Subcutaneous adipose tissue (tissue), 4 donors: ENCODE measurements around the gene SLC25A43. TPM values are rescaled to one million over a fixed set of nuclear protein-coding genes. Genes with fewer than 3 reads are reported as not detected.

Experiments
- total RNA-seq, 4 donors: library from RNA; depleted of rRNA; stranded (reverse); fragments of >200 nt; gene quantifications; one replicate each; pipeline ENCODE4 v1.1.0, GENCODE V29; 2016
- TF ChIP-seq, protein P1 (sequence below): fragments of 450-650 bp; IDR thresholded peaks from one replicate; pipeline ENCODE4 v1.5.1; 2016; ENCODE audit warnings: low read depth, mild to moderate bottlenecking, control low read depth, antibody characterized with exemption, moderate library complexity

The SLC25A43 gene
- total RNA-seq, 4 donors from 2014 or later: 26.9 to 34.0 (median 28.1) TPM

DNA sequence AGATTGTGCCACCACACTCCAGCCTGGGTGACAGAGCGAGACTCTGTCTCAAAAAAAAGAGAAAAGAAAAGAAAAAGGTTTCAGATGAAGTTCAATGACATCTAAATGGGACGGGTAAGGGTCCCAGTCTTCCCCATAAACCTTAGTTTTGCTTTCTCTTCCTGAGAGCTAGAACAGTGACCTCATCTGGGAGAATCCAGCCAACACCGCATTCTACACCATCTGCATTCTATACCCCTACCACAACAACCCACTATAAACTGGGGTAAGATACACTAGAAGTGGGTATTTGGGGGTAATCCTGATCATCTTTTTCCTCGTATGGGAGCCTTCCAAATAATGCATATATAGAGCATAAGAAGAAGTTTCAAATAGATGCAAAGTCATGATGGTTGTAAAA, 18.2 kb downstream of the SLC25A43 start:
- TF ChIP-seq, protein P1, sequence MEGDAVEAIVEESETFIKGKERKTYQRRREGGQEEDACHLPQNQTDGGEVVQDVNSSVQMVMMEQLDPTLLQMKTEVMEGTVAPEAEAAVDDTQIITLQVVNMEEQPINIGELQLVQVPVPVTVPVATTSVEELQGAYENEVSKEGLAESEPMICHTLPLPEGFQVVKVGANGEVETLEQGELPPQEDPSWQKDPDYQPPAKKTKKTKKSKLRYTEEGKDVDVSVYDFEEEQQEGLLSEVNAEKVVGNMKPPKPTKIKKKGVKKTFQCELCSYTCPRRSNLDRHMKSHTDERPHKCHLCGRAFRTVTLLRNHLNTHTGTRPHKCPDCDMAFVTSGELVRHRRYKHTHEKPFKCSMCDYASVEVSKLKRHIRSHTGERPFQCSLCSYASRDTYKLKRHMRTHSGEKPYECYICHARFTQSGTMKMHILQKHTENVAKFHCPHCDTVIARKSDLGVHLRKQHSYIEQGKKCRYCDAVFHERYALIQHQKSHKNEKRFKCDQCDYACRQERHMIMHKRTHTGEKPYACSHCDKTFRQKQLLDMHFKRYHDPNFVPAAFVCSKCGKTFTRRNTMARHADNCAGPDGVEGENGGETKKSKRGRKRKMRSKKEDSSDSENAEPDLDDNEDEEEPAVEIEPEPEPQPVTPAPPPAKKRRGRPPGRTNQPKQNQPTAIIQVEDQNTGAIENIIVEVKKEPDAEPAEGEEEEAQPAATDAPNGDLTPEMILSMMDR: no peak

DNA sequence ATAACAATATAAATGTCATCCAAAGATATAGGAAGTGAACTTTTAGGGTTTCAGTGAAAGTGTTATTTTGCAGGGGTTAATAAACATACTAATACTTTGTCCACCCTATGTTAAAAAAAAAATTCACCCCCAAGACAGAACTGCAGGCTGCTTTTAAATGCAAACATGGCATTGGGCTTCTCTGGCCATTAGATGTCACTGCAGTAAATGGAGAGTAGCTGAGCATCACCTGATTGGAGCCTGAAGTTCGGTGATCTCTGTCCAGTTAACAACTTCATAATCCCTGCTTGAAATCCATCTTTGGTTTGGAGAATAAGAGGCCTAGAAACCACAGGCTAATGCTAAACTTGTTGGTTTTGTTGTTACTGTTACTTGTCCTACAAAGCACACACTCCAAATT, 18.7 kb downstream of the SLC25A43 start:
- TF ChIP-seq, protein P1: no peak

DNA sequence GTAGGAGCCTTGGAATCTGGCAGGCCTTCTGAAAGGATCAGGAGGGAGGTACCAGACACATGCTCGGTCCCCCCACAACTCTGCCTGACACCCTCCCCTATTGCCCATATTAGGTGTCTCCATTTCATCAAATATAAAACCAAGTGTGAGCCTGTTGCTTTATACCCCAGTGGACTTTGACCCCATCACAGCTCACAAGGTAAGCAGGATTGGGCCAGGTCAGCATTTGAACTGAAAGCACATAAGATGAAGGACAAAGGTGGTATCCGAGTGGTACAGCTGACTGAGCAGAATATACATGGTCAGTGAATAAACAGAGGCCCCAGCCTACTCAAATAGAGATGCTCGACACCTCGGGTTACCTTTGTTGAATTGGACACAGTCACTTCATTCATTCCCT, 20.0 kb downstream of the SLC25A43 start:
- TF ChIP-seq, protein P1: no peak

DNA sequence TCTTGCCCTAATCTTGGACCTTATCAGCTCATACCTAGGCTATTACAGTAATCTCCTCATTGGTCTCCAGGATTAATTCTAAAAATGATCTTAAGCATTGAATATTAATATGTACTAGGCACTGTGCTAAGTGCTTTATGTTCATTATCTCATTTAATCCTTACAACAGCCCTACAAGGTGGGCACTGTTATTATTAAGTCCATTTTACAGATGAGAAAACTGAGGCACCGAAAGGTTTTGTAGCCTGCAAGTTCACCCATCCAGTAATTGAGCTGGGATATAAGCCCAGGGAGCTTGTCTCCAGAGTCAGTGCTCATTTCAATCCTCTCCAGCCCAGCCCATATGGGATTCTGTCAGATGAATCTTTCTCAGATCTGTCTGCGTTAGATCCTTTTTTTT, 20.8 kb downstream of the SLC25A43 start:
- TF ChIP-seq, protein P1: no peak

DNA sequence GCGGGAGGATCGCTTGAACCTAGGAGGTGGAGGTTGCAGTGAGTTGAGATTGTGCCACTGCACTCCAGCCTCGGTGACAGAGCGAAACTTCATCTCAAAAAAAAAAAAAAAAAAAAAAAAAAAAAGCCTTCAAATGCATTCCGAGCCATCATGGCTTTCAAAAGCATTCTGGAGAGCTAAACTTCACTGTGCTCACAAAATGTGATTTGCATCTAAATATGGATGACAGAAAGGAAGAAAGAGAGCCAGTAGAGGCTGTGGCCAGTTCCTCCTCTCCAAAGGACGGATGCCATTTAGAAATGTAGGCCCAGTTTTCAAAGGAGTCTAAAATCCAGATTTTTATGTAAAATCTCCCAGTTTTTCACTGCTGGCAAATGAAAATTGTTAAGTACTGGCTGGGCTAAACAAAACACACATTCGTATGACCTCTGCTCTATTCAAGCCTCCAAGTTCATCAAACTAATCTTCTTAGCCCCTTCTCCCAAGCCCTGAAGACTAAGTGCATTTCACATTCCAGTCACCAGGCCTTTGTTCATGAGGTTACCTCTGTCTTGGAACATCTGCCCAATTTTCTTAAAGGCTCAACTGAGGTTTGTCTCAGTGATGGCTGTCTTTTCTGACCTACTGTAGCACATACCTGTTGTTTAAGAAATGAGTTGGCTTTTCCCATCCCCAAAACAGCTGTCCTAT, 22.0 kb downstream of the SLC25A43 start:
- TF ChIP-seq, protein P1: no peak

DNA sequence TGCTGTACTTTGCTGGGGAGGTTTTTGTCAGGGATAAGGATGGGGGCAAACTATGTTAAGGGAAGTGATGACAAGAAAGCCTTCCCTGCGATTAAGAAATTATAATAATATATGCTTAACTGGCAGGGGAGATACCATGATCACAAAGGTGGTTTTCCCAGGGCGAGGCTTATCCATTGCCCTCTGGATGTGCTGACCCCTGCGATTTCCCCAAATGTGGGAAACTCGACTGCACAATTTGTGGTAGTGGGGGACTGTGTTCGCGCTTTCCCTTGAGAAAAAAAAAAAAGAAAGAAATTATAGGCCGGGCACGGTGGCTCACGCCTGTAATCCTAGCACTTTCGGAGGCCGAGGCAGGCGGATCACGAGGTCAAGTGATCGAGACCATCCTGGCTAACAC, 24.5 kb downstream of the SLC25A43 start:
- TF ChIP-seq, protein P1: no peak

DNA sequence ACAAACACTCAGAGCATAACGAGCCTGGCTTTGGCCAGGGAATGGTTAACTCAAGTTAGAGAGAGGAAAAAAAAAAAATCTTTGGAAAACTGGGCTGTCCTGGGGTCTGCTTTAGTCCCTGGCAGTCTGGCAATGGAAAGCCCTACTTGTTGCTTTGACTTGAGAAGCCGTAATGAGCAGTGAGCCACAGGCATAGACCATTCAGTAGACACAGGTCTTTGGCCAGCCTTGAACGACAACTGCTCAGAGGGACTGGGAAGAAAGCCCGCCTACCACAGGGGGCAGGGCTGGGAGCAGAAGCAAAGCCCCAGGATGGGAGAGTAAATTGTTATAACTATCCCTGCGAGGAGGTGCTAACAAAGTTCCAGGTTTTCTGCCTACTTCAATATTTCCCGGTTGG, 25.9 kb downstream of the SLC25A43 start:
- TF ChIP-seq, protein P1: no peak
